Thyroid gland (tissue), 4 donors: Measurements from ENCODE around the gene HDAC9.

Source experiments
- CTCF ChIP-seq, 6 experiments: fragments of 200-600 bp in 3 of 6; fragments of 450-650 bp in 3 of 6; sonication (generic) in 3 of 6; IDR thresholded peaks; one replicate each; pipeline ENCODE4 v1.5.1; 2016 to 2019; ENCODE audit warnings: antibody characterized with exemption in 6 of 6, mild to moderate bottlenecking in 2 of 6, inconsistent platforms in 1 of 6, moderate library complexity in 1 of 6
- POLR2A ChIP-seq, 2 donors: fragments of 450-650 bp; IDR thresholded peaks; one replicate each; pipeline ENCODE4 v1.6.1; 2017; ENCODE audit warnings: antibody characterized with exemption in 2 of 2, mild to moderate bottlenecking in 2 of 2, moderate library complexity in 1 of 2

DNA sequence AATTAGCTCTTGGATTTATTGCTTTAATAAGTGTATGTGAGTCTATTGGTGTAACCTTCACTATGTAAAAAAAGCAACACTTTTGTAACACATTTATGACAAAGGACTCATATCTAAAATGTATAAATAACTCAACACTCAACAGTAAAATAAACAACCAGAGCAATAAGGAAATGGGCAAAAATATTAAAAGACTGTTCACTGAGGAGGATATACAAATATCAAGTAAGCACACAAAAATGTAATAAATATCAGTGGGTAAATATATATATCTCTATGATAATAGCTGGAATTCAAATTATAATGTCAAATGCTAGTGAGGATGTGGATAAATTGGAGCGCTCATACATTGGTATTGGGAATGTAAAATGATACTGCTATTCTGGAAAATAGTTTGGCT is 53.0 kb downstream of the HDAC9 start:
- no peak for TF ChIP-seq CTCF (IDR thresholded peaks at IDR 0.05)
- no peak for TF ChIP-seq POLR2A (IDR thresholded peaks at IDR 0.05)
